GM18867 (cell line): ENCODE measurements around the gene ETNK2.

Experiments
- ATAC-seq: cut with Tn5 transposase; IDR thresholded peaks from one replicate; pipeline ENCODE4 v1.9.1; 2021; ENCODE audit warnings: mild to moderate bottlenecking, moderate library complexity; ENCODE audit not compliant: unreplicated experiment

Gene ETNK2

GRCh38 chr1:204151552-204152309 lies at the start of gene ETNK2:
Gene ETNK2, minus strand, starts transcription at chr1:204152044. Its CDS starts 192 bp downstream, at chr1:204151852.
- ATAC-seq = no peak

- ATAC-seq = no peak
These were observed 49.6 kb upstream of the ETNK2 start for GRCh38 chr1:204201348-204202040.

- no peak for ATAC-seq
These were observed 47.7 kb upstream of the ETNK2 start for GRCh38 chr1:204199579-204199978.

- ATAC-seq = no peak
These were observed 46.8 kb upstream of the ETNK2 start for GRCh38 chr1:204198348-204199340.

- no peak for ATAC-seq
These were observed 45.2 kb upstream of the ETNK2 start for GRCh38 chr1:204197068-204197467.

GRCh38 chr1:204196068-204196795 lies 44.4 kb upstream of the ETNK2 start, which contains the start of gene KISS1:
Gene KISS1, minus strand, starts transcription at chr1:204196491. Its CDS starts 3,615 bp downstream, at chr1:204192876.
- no peak for ATAC-seq

- ATAC-seq = no peak
These were observed 42.9 kb upstream of the ETNK2 start for GRCh38 chr1:204194771-204195170.

- ATAC-seq = no peak
These were observed 42.2 kb upstream of the ETNK2 start for GRCh38 chr1:204194080-204194479.

GRCh38 chr1:204192589-204193352 lies 40.9 kb upstream of the ETNK2 start:
- ATAC-seq = no peak

GRCh38 chr1:204192046-204192445 lies 40.2 kb upstream of the ETNK2 start:
- ATAC-seq = no peak

- no peak for ATAC-seq
These were observed 39.6 kb upstream of the ETNK2 start for GRCh38 chr1:204191456-204191855.

- ATAC-seq = no peak
These were observed 38.7 kb upstream of the ETNK2 start for GRCh38 chr1:204190212-204191211.

- ATAC-seq = no peak
These were observed 37.3 kb upstream of the ETNK2 start for GRCh38 chr1:204188959-204189639.

GRCh38 chr1:204186597-204186996 lies 34.8 kb upstream of the ETNK2 start:
- ATAC-seq = no peak

- ATAC-seq = no peak
These were observed 29.3 kb upstream of the ETNK2 start for GRCh38 chr1:204181116-204181515.

GRCh38 chr1:204180133-204180532 lies 28.3 kb upstream of the ETNK2 start:
- no peak for ATAC-seq

GRCh38 chr1:204178487-204179281 lies 26.8 kb upstream of the ETNK2 start:
- ATAC-seq = no peak
